ENCODE results near the gene ANKFN1.

ANKFN1 gene

GRCh38 chr17:56314984-56315602 is 161.8 kb downstream of the ANKFN1 start:
- DNase-seq (ENCODE audit: low read depth, low spot score), result no peak
- no peak for TF ChIP-seq CTCF (IDR thresholded peaks at IDR 0.05; ENCODE audit: low read depth, low read length)
- no peak overlapping the region for H3K4me3 ChIP-seq (ENCODE audit: low read depth, low read length)
- in situ Hi-C loops (cut with HindIII; ENCODE audit: low sequenced_read_pairs), result no loop called here

GRCh38 chr17:56316604-56317003 is 163.3 kb downstream of the ANKFN1 start:
- no peak for DNase-seq (ENCODE audit: low read depth, low spot score)
- H3K4me3 ChIP-seq (ENCODE audit: low read depth, low read length), result no peak overlapping the region
- no peak for TF ChIP-seq CTCF (IDR thresholded peaks at IDR 0.05; ENCODE audit: low read depth, low read length)
- in situ Hi-C loops (cut with HindIII; ENCODE audit: low sequenced_read_pairs), result no loop called here

GRCh38 chr17:56317351-56318208 is 164.3 kb downstream of the ANKFN1 start:
- in situ Hi-C loops (cut with HindIII; ENCODE audit: low sequenced_read_pairs), result no loop called here
- no peak for TF ChIP-seq CTCF (IDR thresholded peaks at IDR 0.05; ENCODE audit: low read depth, low read length)
- DNase-seq (ENCODE audit: low read depth, low spot score), result no peak
- H3K4me3 ChIP-seq (ENCODE audit: low read depth, low read length), result no peak overlapping the region

GRCh38 chr17:56319531-56319930 is 166.3 kb downstream of the ANKFN1 start:
- in situ Hi-C loops (cut with HindIII; ENCODE audit: low sequenced_read_pairs), result no loop called here
- peak; percentile 54 for TF ChIP-seq CTCF (IDR thresholded peaks at IDR 0.05; ENCODE audit: low read depth, low read length)
- H3K4me3 ChIP-seq (ENCODE audit: low read depth, low read length), result no peak overlapping the region
- peak; percentile 73 for DNase-seq (ENCODE audit: low read depth, low spot score)

- TF ChIP-seq CTCF (IDR thresholded peaks at IDR 0.05; ENCODE audit: low read depth, low read length), result no peak
- in situ Hi-C loops (cut with HindIII; ENCODE audit: low sequenced_read_pairs), result no loop called here
- no peak for DNase-seq (ENCODE audit: low read depth, low spot score)
- no peak overlapping the region for H3K4me3 ChIP-seq (ENCODE audit: low read depth, low read length)
Observed at GRCh38 chr17:56320443-56320842, 167.2 kb downstream of the ANKFN1 start.

GRCh38 chr17:56322991-56323390 is 169.7 kb downstream of the ANKFN1 start:
- DNase-seq (ENCODE audit: low read depth, low spot score), result no peak
- no peak overlapping the region for H3K4me3 ChIP-seq (ENCODE audit: low read depth, low read length)
- in situ Hi-C loops (cut with HindIII; ENCODE audit: low sequenced_read_pairs), result no loop called here
- TF ChIP-seq CTCF (IDR thresholded peaks at IDR 0.05; ENCODE audit: low read depth, low read length), result no peak

All from astrocyte of the spinal cord (primary cell).